Stomach (tissue), 4 donors: ENCODE results near the gene SLA2.

ENCODE experiments used
- POLR2AphosphoS5 ChIP-seq, 3 donors: sonication (generic); formaldehyde crosslinking; IDR thresholded peaks; one replicate each; pipeline ENCODE4 v1.6.1; 2016; ENCODE audit warnings: antibody characterized with exemption in 3 of 3
- TF ChIP-seq, protein P1 (sequence below), 7 experiments: fragments of 450-650 bp in 4 of 7; fragments of 200-600 bp in 3 of 7; sonication (generic) in 3 of 7; IDR thresholded peaks; one replicate each; pipeline ENCODE4 v1.5.1; 2016 to 2019; ENCODE audit warnings: antibody characterized with exemption in 7 of 7, control low read depth in 2 of 7, mild to moderate bottlenecking in 1 of 7

GRCh38 chr20:36656733-36657132 is 10.7 kb upstream of the SLA2 start:
- TF ChIP-seq POLR2AphosphoS5 (IDR thresholded peaks at IDR 0.05): no peak
- TF ChIP-seq, protein P1, sequence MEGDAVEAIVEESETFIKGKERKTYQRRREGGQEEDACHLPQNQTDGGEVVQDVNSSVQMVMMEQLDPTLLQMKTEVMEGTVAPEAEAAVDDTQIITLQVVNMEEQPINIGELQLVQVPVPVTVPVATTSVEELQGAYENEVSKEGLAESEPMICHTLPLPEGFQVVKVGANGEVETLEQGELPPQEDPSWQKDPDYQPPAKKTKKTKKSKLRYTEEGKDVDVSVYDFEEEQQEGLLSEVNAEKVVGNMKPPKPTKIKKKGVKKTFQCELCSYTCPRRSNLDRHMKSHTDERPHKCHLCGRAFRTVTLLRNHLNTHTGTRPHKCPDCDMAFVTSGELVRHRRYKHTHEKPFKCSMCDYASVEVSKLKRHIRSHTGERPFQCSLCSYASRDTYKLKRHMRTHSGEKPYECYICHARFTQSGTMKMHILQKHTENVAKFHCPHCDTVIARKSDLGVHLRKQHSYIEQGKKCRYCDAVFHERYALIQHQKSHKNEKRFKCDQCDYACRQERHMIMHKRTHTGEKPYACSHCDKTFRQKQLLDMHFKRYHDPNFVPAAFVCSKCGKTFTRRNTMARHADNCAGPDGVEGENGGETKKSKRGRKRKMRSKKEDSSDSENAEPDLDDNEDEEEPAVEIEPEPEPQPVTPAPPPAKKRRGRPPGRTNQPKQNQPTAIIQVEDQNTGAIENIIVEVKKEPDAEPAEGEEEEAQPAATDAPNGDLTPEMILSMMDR (IDR thresholded peaks at IDR 0.05): no peak
